Measurements from ENCODE around the gene IRF7.

The IRF7 gene

GRCh38 chr11:630871-631270 is 15.1 kb upstream of the IRF7 start:
- no peak for TF ChIP-seq CTCF (IDR thresholded peaks at IDR 0.05; ENCODE audit: extremely low read depth, missing control alignments)
- DNase-seq (ENCODE audit: low spot score), result no peak

GRCh38 chr11:629237-629583 is 13.5 kb upstream of the IRF7 start:
- peak; percentile 75 for DNase-seq (ENCODE audit: low spot score)

GRCh38 chr11:628056-628455 is 12.3 kb upstream of the IRF7 start:
- DNase-seq (ENCODE audit: low spot score), result no peak
- no peak for TF ChIP-seq CTCF (IDR thresholded peaks at IDR 0.05; ENCODE audit: extremely low read depth, missing control alignments)

More at GRCh38 chr11:629237-629583, 13.5 kb upstream of the IRF7 start:
- TF ChIP-seq CTCF (IDR thresholded peaks at IDR 0.05; ENCODE audit: extremely low read depth, missing control alignments), result no peak

- TF ChIP-seq CTCF (IDR thresholded peaks at IDR 0.05; ENCODE audit: extremely low read depth, missing control alignments), result no peak
- DNase-seq (ENCODE audit: low spot score), result no peak
Observed at GRCh38 chr11:627308-627576, 11.5 kb upstream of the IRF7 start.

GRCh38 chr11:626475-627307 is 10.9 kb upstream of the IRF7 start, which contains the start of gene SCT:
SCT (minus strand) TSS chr11:627181; CDS start chr11:627143, 38 bp downstream.
- DNase-seq (ENCODE audit: low spot score), result no peak
- no peak for TF ChIP-seq CTCF (IDR thresholded peaks at IDR 0.05; ENCODE audit: extremely low read depth, missing control alignments)

GRCh38 chr11:625636-626268 is 10.0 kb upstream of the IRF7 start:
- TF ChIP-seq CTCF (IDR thresholded peaks at IDR 0.05; ENCODE audit: extremely low read depth, missing control alignments), result no peak
- no peak for DNase-seq (ENCODE audit: low spot score)
